ENCODE measurements around the gene SUPT5H.

The SUPT5H gene

DNA sequence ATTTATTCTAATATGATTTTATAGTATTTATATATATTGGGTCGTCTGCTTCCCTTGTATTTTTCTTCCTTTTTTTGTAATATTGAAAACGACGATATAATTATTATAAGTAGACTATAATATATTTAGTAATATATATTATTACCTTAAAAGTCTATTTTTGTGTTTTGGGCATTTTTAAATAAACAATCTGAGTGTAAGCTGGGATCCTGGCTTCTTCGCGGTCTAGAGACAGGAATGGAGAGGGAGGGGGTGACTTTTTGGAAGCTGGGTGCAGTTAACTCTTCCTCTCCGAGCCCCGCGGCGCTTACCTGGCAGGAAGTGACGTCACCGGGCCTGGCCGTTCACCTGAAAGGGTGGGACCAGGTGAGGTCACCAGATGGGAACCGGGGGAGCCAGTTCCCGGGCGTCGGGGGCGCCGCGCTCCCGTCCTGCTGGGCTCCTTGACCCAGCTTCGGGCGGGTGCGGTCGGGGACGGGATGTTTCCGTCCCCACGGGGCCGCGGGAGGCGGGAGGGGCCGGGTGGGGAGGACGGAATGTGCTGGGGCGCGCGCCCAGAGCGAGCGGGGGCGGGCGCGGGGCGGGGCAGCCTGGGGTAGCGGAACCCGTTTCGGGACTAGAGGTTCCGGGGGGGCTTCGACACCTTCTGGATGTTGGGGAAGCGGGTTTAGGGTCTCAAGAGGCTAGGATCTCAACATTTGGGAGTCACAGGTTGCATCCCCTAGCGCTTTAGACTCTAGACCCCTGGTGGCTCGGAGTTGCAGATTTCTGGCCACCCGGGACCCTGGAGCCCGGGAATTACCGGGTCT, 36.0 kb upstream of the SUPT5H start:
- DNase-seq (ENCODE audit: low spot score): peak; percentile 84

DNA sequence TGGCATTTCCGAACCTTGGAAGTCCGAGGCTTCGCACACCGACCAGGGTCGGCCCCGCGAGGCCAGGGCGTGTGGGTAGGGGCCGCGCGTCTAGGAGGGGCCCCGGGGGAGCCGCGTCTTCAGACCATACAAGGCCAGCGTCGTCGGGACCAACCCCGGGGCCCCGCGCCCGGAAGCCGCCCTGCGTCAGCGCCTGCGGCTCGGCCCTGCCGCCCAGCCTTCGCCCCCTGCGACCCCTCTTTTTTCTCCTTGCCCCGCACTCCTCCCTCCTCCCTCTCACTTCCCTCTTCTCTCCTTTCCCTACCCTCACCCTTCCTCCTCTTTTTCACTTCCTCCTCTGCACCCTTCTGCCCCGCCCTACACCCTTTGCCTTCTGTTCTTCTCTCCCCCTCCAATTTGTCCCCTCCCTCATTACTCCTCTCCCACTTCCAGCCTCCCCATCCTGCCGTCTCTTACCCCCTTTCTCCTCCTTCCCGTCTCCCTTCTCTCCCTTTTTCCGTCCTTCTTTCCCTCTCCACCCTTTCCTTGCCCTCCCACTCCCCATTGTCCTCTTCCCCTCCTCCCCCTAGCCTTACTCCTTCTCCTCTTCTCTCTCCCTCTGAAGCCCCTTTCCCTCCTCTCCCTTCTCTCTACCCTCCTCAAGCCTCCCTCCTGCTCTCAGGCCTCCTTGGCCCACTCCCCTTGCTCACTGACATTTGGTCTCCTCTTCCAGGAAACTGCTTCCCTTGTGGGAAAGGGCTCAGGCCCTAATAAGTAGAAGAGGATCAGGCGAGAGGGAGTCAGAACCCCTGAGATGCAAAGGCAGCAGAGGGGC, 35.2 kb upstream of the SUPT5H start:
- peak; percentile 63 for DNase-seq (ENCODE audit: low spot score)

DNA sequence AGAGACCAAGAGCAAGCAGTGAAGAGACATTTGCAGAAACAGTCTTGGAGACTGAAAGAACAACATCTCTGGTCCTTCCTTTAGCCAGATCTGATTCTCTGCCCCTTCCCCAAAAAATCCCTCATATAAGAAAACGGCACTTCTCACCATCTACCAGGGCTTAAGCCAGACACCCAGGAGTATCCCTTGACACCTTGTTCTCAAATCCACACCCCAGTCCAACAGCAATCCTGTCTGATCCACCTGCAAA, 34.6 kb upstream of the SUPT5H start:
- no peak for DNase-seq (ENCODE audit: low spot score)

- DNase-seq (ENCODE audit: low spot score): peak; percentile 29
Observed at GRCh38 chr19:39411081-39411831, 34.1 kb upstream of the SUPT5H start.

GRCh38 chr19:39411832-39412099, 33.6 kb upstream of the SUPT5H start:
- peak; percentile 93 for DNase-seq (ENCODE audit: low spot score)

GRCh38 chr19:39412100-39412866, 33.1 kb upstream of the SUPT5H start, which contains the start of gene PLEKHG2:
TSS of gene PLEKHG2 (plus strand) at chr19:39412669. CDS start at chr19:39414087, 1,418 bp downstream.
- peak; percentile 98 for DNase-seq (ENCODE audit: low spot score)

GRCh38 chr19:39412867-39413271, 32.5 kb upstream of the SUPT5H start:
- DNase-seq (ENCODE audit: low spot score): no peak

- DNase-seq (ENCODE audit: low spot score): no peak
Observed at GRCh38 chr19:39413272-39413910, 32.0 kb upstream of the SUPT5H start.

- no peak for DNase-seq (ENCODE audit: low spot score)
Observed at GRCh38 chr19:39413911-39414608, 31.3 kb upstream of the SUPT5H start.

DNA sequence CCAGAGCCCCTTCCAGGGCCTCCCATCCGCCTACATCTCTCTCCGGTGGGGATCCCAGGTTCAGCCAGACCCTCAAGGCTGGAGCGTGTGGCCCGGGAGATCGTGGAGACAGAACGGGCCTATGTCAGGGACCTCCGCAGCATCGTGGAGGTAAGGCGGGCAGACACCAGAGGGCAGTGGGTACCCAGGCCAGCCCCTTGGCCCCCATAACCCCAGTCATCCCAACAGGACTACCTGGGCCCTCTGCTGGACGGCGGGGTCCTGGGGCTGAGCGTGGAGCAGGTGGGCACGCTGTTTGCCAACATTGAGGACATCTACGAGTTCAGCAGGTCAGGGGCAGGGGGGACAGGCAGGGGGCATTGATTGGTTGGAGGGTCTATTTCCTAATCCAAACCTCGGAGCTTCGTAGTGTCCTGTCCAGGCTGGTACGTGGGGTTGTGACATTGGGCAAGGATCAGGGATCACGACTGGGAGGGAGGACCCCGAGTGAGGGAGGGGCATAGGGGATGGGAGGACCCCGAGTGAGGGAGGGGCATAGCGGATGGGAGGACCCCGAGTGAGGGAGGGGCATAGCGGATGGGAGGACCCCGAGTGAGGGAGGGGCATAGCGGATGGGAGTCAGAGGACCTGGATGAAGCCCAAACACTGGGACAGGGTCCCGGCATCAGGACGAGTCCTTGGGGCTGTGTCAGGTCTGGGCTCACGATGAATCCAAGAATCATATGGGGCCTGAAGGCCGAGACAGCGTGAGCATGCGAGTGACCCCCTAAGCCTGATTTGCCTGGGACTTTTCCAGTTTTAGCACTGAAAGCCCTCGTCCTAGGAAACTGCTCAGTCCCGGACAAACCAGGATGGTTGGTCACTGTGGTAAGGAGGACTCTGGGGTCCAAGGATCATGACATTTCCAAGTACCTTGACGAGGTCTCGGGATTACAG, 30.0 kb upstream of the SUPT5H start:
- no peak for DNase-seq (ENCODE audit: low spot score)

DNA sequence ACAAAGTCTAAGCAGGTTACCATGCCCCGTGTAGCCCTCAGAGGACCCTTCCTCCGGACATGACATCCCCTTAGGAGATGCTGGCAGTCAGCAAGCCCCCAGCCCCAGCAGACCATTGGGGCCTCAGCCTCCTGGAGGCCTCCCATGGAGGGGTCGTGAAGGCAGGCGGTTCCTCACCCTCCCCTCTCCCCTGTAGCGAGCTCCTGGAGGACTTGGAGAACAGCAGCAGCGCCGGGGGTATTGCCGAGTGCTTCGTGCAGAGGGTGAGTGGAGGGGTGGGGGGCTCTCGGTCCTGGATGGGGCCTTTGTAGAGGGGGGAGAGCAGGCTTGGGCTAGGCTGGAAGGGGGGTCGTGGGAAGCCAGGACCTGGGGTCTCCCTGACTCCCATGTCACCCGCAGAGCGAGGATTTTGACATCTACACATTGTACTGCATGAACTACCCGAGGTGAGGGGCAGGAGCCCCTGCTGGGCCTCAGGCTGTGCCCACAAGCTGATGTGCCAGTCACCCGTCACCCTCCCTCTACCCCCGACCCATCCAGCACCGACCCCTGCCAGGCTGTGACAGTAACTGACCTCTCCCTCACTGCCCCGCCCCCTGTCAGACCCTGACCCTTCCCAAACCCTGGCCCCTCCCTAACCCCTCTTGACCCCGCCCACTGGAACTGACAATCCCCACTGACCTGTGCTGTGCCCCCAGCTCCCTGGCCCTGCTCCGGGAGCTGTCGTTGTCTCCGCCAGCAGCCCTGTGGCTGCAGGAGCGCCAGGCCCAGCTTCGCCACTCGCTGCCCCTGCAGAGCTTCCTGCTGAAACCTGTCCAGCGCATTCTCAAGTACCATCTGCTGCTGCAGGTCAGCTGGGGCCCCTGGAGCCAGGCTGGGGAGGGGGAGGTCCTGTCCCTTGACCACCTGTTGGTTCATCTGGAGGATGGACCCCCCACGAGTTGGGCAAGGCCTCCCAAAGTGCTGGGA, 28.9 kb upstream of the SUPT5H start:
- DNase-seq (ENCODE audit: low spot score): no peak

GRCh38 chr19:39417463-39418181, 27.8 kb upstream of the SUPT5H start:
- DNase-seq (ENCODE audit: low spot score): no peak

- DNase-seq (ENCODE audit: low spot score): no peak
Observed at GRCh38 chr19:39419003-39419402, 26.4 kb upstream of the SUPT5H start.

GRCh38 chr19:39420769-39421168, 24.6 kb upstream of the SUPT5H start:
- no peak for DNase-seq (ENCODE audit: low spot score)

- DNase-seq (ENCODE audit: low spot score): no peak
Observed at GRCh38 chr19:39422020-39422419, 23.4 kb upstream of the SUPT5H start.

GRCh38 chr19:39423258-39424086, 21.9 kb upstream of the SUPT5H start:
- DNase-seq (ENCODE audit: low spot score): no peak

DNA sequence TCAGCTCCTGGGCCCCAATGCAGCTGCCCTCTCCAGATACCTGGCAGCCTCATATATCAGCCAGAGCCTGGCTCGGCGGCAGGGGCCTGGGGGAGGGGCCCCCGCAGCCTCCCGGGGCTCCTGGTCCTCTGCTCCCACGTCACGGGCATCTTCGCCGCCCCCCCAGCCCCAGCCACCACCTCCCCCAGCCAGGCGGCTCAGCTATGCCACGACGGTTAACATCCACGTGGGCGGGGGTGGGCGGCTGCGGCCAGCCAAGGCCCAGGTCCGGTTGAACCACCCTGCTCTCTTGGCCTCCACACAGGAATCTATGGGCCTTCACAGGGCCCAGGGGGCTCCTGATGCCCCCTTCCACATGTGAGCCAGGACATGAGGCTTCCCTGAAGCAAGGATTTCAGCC, 20.4 kb upstream of the SUPT5H start:
- DNase-seq (ENCODE audit: low spot score): no peak
